ENCODE data around the gene MSI2.

- no peak for TF ChIP-seq CTCF (conservative IDR thresholded peaks at IDR 0.05; ENCODE audit: low read depth in 2 of 2)
- no peak for TF ChIP-seq EZH2phosphoT487 (IDR thresholded peaks at IDR 0.05; ENCODE audit: unreplicated experiment)
- TF ChIP-seq POLR2AphosphoS5 (IDR thresholded peaks at IDR 0.05; ENCODE audit: low read depth), result no peak
- TF ChIP-seq EZH2 (IDR thresholded peaks at IDR 0.05; ENCODE audit: low read depth, unreplicated experiment), result no peak
- TF ChIP-seq, protein P1, sequence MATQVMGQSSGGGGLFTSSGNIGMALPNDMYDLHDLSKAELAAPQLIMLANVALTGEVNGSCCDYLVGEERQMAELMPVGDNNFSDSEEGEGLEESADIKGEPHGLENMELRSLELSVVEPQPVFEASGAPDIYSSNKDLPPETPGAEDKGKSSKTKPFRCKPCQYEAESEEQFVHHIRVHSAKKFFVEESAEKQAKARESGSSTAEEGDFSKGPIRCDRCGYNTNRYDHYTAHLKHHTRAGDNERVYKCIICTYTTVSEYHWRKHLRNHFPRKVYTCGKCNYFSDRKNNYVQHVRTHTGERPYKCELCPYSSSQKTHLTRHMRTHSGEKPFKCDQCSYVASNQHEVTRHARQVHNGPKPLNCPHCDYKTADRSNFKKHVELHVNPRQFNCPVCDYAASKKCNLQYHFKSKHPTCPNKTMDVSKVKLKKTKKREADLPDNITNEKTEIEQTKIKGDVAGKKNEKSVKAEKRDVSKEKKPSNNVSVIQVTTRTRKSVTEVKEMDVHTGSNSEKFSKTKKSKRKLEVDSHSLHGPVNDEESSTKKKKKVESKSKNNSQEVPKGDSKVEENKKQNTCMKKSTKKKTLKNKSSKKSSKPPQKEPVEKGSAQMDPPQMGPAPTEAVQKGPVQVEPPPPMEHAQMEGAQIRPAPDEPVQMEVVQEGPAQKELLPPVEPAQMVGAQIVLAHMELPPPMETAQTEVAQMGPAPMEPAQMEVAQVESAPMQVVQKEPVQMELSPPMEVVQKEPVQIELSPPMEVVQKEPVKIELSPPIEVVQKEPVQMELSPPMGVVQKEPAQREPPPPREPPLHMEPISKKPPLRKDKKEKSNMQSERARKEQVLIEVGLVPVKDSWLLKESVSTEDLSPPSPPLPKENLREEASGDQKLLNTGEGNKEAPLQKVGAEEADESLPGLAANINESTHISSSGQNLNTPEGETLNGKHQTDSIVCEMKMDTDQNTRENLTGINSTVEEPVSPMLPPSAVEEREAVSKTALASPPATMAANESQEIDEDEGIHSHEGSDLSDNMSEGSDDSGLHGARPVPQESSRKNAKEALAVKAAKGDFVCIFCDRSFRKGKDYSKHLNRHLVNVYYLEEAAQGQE (IDR thresholded peaks at IDR 0.05; ENCODE audit: unreplicated experiment), result no peak
- TF ChIP-seq CREB1 (CRISPR knock-in tag; IDR thresholded peaks at IDR 0.05; ENCODE audit: low read depth), result no peak
- TF ChIP-seq ZNF114 (CRISPR knock-in tag; IDR thresholded peaks at IDR 0.05), result no peak
- TF ChIP-seq JUNB (IDR thresholded peaks at IDR 0.05; ENCODE audit: unreplicated experiment), result no peak
- no peak for TF ChIP-seq ZNF462 (CRISPR knock-in tag; IDR thresholded peaks at IDR 0.05)
Observed at GRCh38 chr17:57570724-57571344, 314.5 kb downstream of the MSI2 start.

Data from GM23338 (cell line).